Sigmoid colon (tissue), 3 donors: ENCODE results near the gene PLEKHH1.

Experiments
- POLR2A ChIP-seq, 2 donors: fragments of 450-650 bp; IDR thresholded peaks; one replicate each; pipeline ENCODE4 v1.6.1; 2016; ENCODE audit warnings: antibody characterized with exemption in 2 of 2, mild to moderate bottlenecking in 2 of 2, moderate library complexity in 2 of 2
- TF ChIP-seq, protein P1 (sequence below), 4 experiments: fragments of 450-650 bp in 3 of 4; fragments of 200-600 bp in 1 of 4; IDR thresholded peaks; one replicate each; pipeline ENCODE4 v1.5.1; 2016 to 2019; ENCODE audit warnings: antibody characterized with exemption in 4 of 4, mild to moderate bottlenecking in 3 of 4, moderate library complexity in 2 of 4

DNA sequence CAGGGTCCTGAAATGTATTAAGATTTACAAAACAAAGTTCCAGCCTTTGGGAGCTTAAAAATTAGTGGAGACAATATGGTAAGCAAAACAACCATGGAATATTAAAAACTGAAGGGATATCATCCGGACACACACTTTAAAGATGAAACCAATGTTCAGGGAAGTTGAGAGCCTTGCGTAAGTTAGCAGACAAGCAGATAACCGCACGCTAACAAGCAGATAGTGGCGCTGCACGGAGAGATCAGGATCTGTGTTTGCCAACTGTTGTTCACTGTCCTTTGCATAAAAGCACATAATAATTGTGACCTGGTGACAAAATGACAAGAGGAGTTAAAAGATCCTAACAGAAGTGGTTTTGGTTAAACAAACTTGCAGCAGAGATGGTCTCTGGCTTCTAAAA, 30.2 kb upstream of the PLEKHH1 start:
- TF ChIP-seq, protein P1, sequence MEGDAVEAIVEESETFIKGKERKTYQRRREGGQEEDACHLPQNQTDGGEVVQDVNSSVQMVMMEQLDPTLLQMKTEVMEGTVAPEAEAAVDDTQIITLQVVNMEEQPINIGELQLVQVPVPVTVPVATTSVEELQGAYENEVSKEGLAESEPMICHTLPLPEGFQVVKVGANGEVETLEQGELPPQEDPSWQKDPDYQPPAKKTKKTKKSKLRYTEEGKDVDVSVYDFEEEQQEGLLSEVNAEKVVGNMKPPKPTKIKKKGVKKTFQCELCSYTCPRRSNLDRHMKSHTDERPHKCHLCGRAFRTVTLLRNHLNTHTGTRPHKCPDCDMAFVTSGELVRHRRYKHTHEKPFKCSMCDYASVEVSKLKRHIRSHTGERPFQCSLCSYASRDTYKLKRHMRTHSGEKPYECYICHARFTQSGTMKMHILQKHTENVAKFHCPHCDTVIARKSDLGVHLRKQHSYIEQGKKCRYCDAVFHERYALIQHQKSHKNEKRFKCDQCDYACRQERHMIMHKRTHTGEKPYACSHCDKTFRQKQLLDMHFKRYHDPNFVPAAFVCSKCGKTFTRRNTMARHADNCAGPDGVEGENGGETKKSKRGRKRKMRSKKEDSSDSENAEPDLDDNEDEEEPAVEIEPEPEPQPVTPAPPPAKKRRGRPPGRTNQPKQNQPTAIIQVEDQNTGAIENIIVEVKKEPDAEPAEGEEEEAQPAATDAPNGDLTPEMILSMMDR (IDR thresholded peaks at IDR 0.05): no peak
- no peak for TF ChIP-seq POLR2A (IDR thresholded peaks at IDR 0.05)
